HG03066 (cell line): ENCODE results near the gene KCNF1.

Source experiments
- ATAC-seq: cut with Tn5 transposase; IDR thresholded peaks from one replicate; pipeline ENCODE4 v1.9.1; 2021; ENCODE audit warnings: low read depth; ENCODE audit not compliant: unreplicated experiment

Gene KCNF1

DNA sequence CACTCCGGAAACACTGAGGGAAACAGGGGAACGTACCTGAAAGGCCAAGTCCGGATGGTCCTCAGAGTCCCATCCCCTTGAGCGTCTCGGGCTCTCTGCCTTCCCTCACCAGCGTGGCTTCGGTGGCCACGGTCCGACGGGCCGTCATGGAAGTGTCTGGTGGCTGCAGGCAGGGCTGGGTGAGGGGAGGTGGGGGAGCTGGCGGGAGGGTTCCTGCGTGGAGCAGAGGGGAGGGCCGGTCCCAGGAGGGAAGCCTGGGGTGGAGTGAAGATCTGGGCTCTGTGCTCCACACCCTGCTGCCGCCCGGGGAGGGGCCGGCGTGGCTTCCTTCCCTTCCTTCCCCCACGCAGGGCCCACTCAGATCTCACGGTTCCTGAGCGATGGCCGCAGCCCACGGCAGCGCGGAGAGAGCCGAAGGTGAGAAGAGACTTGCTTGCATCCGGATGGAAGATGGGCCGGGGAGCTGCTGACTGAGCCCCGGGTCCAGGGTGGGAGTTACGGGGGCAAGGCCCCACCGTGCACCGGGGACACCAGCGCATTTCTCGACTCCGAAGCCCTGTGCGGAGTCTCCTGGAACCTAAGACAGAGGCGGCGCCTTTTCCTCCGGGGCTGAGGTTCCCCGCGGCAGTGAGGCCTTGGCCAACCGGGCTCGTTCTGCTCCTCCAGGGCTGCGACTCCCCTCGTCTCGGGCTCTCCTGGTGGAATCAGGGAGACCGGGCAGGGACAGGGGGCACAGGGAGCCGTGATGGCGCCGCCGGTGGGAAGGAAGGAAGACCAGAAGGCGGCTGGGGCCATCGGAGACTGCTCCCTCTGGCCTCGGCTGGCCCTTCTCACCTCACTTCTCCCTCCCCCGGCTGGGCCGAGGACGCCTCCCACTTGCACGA is 49.1 kb downstream of the KCNF1 start:
- ATAC-seq, result no peak

DNA sequence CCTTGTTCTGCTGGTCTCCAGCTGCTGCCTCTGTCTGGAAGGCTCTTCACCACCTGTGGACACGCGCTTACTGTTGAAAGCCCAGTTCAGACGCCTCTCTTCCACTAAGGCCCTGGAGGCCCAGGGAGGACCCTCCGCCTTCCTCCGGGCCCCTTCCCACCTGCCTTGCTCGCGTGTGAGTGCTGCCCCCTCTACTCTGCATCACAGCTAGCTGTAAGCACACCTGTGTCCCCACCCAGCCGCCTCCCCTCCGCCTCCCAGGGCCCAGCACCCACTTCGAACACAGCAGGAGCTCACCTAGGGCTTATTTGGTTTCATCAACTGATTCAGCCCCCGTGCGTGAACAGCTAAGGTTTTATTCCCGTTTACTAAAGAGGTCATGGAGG is 49.7 kb downstream of the KCNF1 start:
- ATAC-seq, result no peak

DNA sequence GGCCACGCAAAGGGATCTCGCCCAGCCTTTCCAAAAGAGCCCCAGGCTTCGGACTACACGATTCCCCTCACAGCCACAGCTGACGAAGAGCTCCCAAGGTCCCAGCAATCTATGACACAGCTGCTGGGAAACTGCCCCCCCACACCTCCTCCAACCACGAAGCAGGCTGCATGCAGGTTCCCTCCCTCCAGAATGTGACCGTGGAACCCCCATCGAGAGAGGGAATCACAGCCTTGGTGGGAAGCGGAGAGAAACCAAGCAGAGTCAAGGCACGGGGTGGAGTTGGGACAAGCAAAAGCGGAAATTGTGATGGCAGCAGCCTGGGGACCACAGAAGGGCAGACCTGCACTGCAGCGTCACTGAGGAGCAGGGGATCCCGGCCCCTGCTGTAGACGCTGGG is 50.3 kb downstream of the KCNF1 start:
- ATAC-seq, result no peak

DNA sequence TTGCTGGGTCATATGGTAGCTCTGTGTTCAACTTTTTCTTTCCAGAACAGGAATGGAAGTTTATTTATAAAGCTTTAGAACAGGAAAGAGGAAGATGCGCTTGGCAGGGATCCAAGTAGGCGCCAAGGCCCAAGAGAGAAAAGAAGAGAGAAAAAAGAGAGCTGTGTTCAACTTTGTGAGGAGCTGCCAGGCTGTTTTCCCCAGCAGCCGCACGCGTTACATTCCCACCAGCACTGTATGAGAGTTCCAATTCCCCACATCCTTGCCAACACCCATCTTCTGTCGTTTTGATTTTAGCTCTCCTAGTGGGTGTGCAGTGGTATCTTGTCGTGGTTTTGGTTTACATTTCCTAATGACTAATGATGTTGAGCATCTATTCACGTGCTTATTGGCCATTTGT is 51.4 kb downstream of the KCNF1 start:
- no peak for ATAC-seq
